Gastroesophageal sphincter (tissue), 3 donors: Measurements from ENCODE around the gene LYRM1.

Source experiments
- CTCF ChIP-seq, 4 experiments: fragments of 200-600 bp in 2 of 4; fragments of 450-650 bp in 2 of 4; sonication (generic) in 1 of 4; IDR thresholded peaks; one replicate each; pipeline ENCODE4 v1.5.1; 2017 to 2019; ENCODE audit warnings: antibody characterized with exemption in 4 of 4, mild to moderate bottlenecking in 2 of 4, moderate library complexity in 2 of 4
- EP300 ChIP-seq: sonication (generic); formaldehyde crosslinking; IDR thresholded peaks from one replicate; pipeline ENCODE4 v1.6.1; 2017; ENCODE audit warnings: antibody characterized with exemption, mild to moderate bottlenecking
- POLR2A ChIP-seq, 2 donors: fragments of 450-650 bp; IDR thresholded peaks; one replicate each; pipeline ENCODE4 v1.6.1; 2017; ENCODE audit warnings: antibody characterized with exemption in 2 of 2, mild to moderate bottlenecking in 2 of 2, moderate library complexity in 1 of 2

- TF ChIP-seq CTCF (IDR thresholded peaks at IDR 0.05) (no peak), EP300 (no peak), POLR2A (IDR thresholded peaks at IDR 0.05) (no peak)
Observed at GRCh38 chr16:20950294-20950693, 49.7 kb downstream of the LYRM1 start.
